HCEC 1CT (cell line): Measurements from ENCODE around the gene KCNQ1.

Experiments used
- DNase-seq: peaks from one replicate; pipeline ENCODE4 v3.0.0-alpha.2; 2017

The KCNQ1 gene

GRCh38 chr11:2792381-2793250, 347.8 kb downstream of the KCNQ1 start:
- DNase-seq: no peak

- no peak for DNase-seq
These were observed 348.9 kb downstream of the KCNQ1 start for GRCh38 chr11:2793701-2794045.

- DNase-seq: no peak
These were observed 349.5 kb downstream of the KCNQ1 start for GRCh38 chr11:2794046-2794967.

- no peak for DNase-seq
These were observed 350.1 kb downstream of the KCNQ1 start for GRCh38 chr11:2794968-2795322.

GRCh38 chr11:2795491-2795991, 350.7 kb downstream of the KCNQ1 start:
- no peak for DNase-seq

- DNase-seq: no peak
These were observed 351.3 kb downstream of the KCNQ1 start for GRCh38 chr11:2796091-2796490.

- no peak for DNase-seq
These were observed 351.8 kb downstream of the KCNQ1 start for GRCh38 chr11:2796508-2797113.

- no peak for DNase-seq
These were observed 352.4 kb downstream of the KCNQ1 start for GRCh38 chr11:2797121-2797711.

GRCh38 chr11:2797741-2798361, 353.0 kb downstream of the KCNQ1 start:
- DNase-seq: no peak

- no peak for DNase-seq
These were observed 354.3 kb downstream of the KCNQ1 start for GRCh38 chr11:2798951-2799761.

GRCh38 chr11:2799881-2800654, 355.3 kb downstream of the KCNQ1 start:
- no peak for DNase-seq

GRCh38 chr11:2800655-2801531, 356.1 kb downstream of the KCNQ1 start:
- no peak for DNase-seq

GRCh38 chr11:2801711-2802388, 357.0 kb downstream of the KCNQ1 start:
- no peak for DNase-seq

GRCh38 chr11:2802389-2803185, 357.8 kb downstream of the KCNQ1 start:
- DNase-seq: no peak

GRCh38 chr11:2803186-2804091, 358.6 kb downstream of the KCNQ1 start:
- DNase-seq: no peak

- DNase-seq: no peak
These were observed 359.4 kb downstream of the KCNQ1 start for GRCh38 chr11:2804189-2804588.
